ENCODE results near the gene UBXN6. TPM values are rescaled to one million over a fixed set of nuclear protein-coding genes. Genes with fewer than 3 reads are reported as not detected.

UBXN6 gene
- total RNA-seq, 1 donor from 2014 or later = 47.9 TPM

GRCh38 chr19:4499318-4499717 is 41.7 kb upstream of the UBXN6 start:
- no peaks in the 10 kb centered on the region for H3K9me3 Mint-ChIP-seq (ENCODE audit: unreplicated experiment)
- H3K27ac Mint-ChIP-seq (ENCODE audit: unreplicated experiment) = no peak overlapping the region
- DNase-seq = no peak
- no peak for TF ChIP-seq CTCF (IDR thresholded peaks at IDR 0.05; ENCODE audit: partially characterized antibody, unreplicated experiment)
- peaks cover 4% of the 10 kb centered on the region for H3K4me1 Mint-ChIP-seq (ENCODE audit: low read depth, unreplicated experiment)
- H3K27me3 Mint-ChIP-seq (ENCODE audit: unreplicated experiment) = peaks cover 2% of the 10 kb centered on the region
- H3K4me3 Mint-ChIP-seq (ENCODE audit: unreplicated experiment) = no peak overlapping the region
- H3K36me3 Mint-ChIP-seq (ENCODE audit: unreplicated experiment) = no peaks in the 10 kb centered on the region

- no peaks in the 10 kb centered on the region for H3K9me3 Mint-ChIP-seq (ENCODE audit: unreplicated experiment)
- peaks cover 1% of the 10 kb centered on the region for H3K27me3 Mint-ChIP-seq (ENCODE audit: unreplicated experiment)
- no peak for DNase-seq
- no peak for TF ChIP-seq CTCF (IDR thresholded peaks at IDR 0.05; ENCODE audit: partially characterized antibody, unreplicated experiment)
- H3K4me1 Mint-ChIP-seq (ENCODE audit: low read depth, unreplicated experiment) = peaks cover 3% of the 10 kb centered on the region
- H3K4me3 Mint-ChIP-seq (ENCODE audit: unreplicated experiment) = no peak overlapping the region
- no peak overlapping the region for H3K27ac Mint-ChIP-seq (ENCODE audit: unreplicated experiment)
- H3K36me3 Mint-ChIP-seq (ENCODE audit: unreplicated experiment) = no peaks in the 10 kb centered on the region
Observed at GRCh38 chr19:4498694-4499093, 41.1 kb upstream of the UBXN6 start.

GRCh38 chr19:4497770-4498389 is 40.3 kb upstream of the UBXN6 start:
- no peaks in the 10 kb centered on the region for H3K9me3 Mint-ChIP-seq (ENCODE audit: unreplicated experiment)
- H3K4me1 Mint-ChIP-seq (ENCODE audit: low read depth, unreplicated experiment) = peaks cover 2% of the 10 kb centered on the region
- no peak for TF ChIP-seq CTCF (IDR thresholded peaks at IDR 0.05; ENCODE audit: partially characterized antibody, unreplicated experiment)
- no peak overlapping the region for H3K4me3 Mint-ChIP-seq (ENCODE audit: unreplicated experiment)
- no peak for DNase-seq
- no peaks in the 10 kb centered on the region for H3K36me3 Mint-ChIP-seq (ENCODE audit: unreplicated experiment)
- no peaks in the 10 kb centered on the region for H3K27me3 Mint-ChIP-seq (ENCODE audit: unreplicated experiment)
- H3K27ac Mint-ChIP-seq (ENCODE audit: unreplicated experiment) = no peak overlapping the region

- no peak for DNase-seq
- H3K27ac Mint-ChIP-seq (ENCODE audit: unreplicated experiment) = no peak overlapping the region
- H3K9me3 Mint-ChIP-seq (ENCODE audit: unreplicated experiment) = no peaks in the 10 kb centered on the region
- no peak overlapping the region for H3K4me3 Mint-ChIP-seq (ENCODE audit: unreplicated experiment)
- no peaks in the 10 kb centered on the region for H3K36me3 Mint-ChIP-seq (ENCODE audit: unreplicated experiment)
- no peaks in the 10 kb centered on the region for H3K27me3 Mint-ChIP-seq (ENCODE audit: unreplicated experiment)
- no peak for TF ChIP-seq CTCF (IDR thresholded peaks at IDR 0.05; ENCODE audit: partially characterized antibody, unreplicated experiment)
- no peaks in the 10 kb centered on the region for H3K4me1 Mint-ChIP-seq (ENCODE audit: low read depth, unreplicated experiment)
Observed at GRCh38 chr19:4496304-4496703, 38.7 kb upstream of the UBXN6 start.

GRCh38 chr19:4495471-4495870 is 37.9 kb upstream of the UBXN6 start:
- peak; percentile 10 for DNase-seq
- Mint-ChIP-seq H3K4me1 (ENCODE audit: low read depth, unreplicated experiment) (no peaks in the 10 kb centered on the region), H3K36me3 (ENCODE audit: unreplicated experiment) (peaks cover 2% of the 10 kb centered on the region), H3K27ac (ENCODE audit: unreplicated experiment) (no peak overlapping the region), H3K27me3 (ENCODE audit: unreplicated experiment) (no peaks in the 10 kb centered on the region), H3K4me3 (ENCODE audit: unreplicated experiment) (no peak overlapping the region), H3K9me3 (ENCODE audit: unreplicated experiment) (peaks cover 2% of the 10 kb centered on the region)
- TF ChIP-seq CTCF (IDR thresholded peaks at IDR 0.05; ENCODE audit: partially characterized antibody, unreplicated experiment) = no peak

All from glutamatergic neuron (in vitro differentiated cells).